IPS-11a (cell line): ENCODE data around the gene RIMBP2.

Experiments
- H3K4me3 ChIP-seq: one replicate; pipeline ENCODE4 v1.5.1; 2013; ENCODE audit warnings: low read depth, low read length, control low read depth

Gene RIMBP2

DNA sequence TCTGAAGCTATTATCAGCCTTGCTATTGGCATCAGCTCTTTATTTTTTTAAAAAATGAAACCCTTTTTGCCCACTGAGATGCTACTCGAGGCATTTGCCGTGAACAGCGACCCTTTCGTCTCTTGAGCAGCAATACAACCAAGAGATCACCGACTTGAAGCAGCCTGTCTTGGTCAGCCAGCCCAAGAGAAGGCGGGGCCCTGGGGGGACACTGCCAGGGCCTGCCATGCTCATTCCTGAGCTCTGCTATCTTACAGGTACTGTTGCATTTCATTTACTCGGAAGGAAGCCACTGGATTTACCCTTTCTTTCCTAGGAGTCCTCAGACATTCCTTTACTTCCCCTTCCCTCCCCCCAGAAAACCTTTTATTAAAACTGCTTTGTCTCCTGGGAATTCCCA lies 361.7 kb downstream of the RIMBP2 start:
- H3K4me3 ChIP-seq: no peak overlapping the region

DNA sequence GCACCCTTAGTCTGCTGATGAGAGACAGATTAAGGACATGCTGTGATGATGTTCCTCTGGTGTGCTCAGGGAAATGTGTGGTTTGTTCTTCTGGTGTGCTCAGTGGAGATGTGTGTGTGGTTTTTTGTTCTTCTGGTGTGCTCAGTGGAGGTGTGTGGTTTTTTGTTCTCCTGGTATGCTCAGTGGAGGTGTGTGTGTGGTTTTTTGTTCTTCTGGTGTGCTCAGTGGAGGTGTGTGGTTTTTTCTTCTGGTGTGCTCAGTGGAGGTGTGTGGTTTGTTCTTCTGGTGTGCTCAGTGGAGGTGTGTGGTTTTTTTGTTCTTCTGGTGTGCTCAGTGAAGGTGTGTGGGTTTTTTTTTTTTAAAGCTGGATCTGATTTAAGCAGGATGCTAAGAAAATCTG lies 363.0 kb downstream of the RIMBP2 start:
- no peak overlapping the region for H3K4me3 ChIP-seq

DNA sequence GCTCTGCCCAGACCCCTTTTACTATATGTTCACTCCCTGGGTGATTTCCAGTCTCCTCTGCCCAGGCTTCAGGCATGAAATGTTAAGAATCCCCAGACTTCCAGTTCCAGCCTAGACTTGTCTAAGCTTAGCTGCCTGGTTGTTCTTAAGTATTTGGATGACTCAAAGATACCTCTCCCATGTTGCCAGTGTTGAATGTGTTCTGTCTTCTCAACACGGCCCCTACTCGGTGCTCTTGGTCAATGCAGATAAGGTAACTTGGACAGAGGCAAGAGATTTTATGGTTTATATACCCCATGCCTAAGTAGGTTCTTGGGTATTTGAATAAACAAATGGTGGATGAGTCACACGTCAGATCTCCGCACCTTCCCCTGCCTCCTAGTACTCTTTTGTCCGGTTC lies 364.8 kb downstream of the RIMBP2 start:
- no peak overlapping the region for H3K4me3 ChIP-seq

DNA sequence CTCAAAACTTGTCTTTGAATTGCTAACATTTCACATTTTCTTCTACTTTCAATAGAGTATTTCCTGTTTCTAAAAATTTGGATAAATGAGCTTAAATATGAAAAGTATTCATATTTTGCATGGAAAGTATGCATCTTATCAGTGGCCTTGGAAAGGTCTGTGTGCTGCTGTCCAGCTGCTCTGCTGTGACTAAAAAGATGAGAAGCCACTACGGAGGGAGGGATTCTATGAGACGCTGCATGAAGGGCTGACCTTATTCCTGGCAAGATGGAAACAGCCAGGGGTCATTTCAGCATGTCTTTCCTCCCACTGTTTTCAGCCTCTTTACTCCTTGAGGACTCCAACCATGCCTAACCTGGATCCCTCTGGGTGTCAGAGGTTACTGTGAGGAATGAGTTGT lies 365.4 kb downstream of the RIMBP2 start:
- H3K4me3 ChIP-seq: no peak overlapping the region

DNA sequence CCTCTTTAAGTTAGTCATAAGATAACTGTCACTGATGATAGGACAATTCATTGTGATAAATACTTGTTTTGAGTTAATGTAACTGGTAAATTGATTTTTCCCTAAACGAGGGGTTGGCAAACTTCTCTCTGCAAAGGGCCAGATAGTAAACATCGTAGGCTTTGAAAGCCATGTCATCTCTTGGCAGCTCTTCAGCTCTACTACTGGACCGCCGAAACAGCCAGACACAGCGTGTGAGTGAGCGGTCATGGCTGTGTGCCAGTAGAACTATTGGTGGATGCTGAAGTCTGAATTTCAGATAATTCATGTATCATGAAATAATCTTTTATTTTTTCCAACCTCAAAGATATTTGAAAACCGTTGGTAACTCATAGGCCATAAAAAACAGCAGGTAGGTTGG lies 368.5 kb downstream of the RIMBP2 start:
- H3K4me3 ChIP-seq: no peak overlapping the region
